ENCODE data around the gene DOCK7. TPM values are rescaled to one million over a fixed set of nuclear protein-coding genes. Genes with fewer than 3 reads are reported as not detected.
A peak's percentile ranks its signal among the peaks of the same experiment; 100 is the strongest.

Gene DOCK7
- total RNA-seq, 1 donor from 2014 or later, result 25.0 TPM

GRCh38 chr1:62444701-62445100, 243.5 kb downstream of the DOCK7 start:
- DNase-seq (ENCODE audit: low spot score), result no peak

- DNase-seq (ENCODE audit: low spot score), result no peak
These were observed 248.4 kb downstream of the DOCK7 start for GRCh38 chr1:62439652-62440371.

DNA sequence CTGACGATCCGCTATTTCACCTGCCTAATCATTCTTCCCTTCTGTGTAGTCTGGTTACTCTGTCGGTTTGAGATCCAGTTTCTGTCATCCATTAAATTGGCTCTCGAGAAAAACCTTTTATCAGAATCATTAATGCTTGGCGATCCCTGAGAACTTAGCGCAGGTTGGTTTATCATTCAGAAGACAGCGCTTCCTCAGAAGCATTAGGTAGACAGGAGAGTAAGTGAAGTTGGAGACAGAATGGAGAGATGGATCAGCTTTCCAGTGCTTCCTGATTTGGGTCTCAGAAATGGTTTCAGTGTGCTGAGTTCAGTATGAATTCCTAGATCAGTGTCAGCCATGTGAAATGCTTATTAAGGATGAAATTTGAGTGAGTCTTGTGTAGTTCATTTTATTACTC, 250.0 kb downstream of the DOCK7 start:
- DNase-seq (ENCODE audit: low spot score), result no peak

GRCh38 chr1:62437273-62437940, 250.8 kb downstream of the DOCK7 start:
- no peak for DNase-seq (ENCODE audit: low spot score)

DNA sequence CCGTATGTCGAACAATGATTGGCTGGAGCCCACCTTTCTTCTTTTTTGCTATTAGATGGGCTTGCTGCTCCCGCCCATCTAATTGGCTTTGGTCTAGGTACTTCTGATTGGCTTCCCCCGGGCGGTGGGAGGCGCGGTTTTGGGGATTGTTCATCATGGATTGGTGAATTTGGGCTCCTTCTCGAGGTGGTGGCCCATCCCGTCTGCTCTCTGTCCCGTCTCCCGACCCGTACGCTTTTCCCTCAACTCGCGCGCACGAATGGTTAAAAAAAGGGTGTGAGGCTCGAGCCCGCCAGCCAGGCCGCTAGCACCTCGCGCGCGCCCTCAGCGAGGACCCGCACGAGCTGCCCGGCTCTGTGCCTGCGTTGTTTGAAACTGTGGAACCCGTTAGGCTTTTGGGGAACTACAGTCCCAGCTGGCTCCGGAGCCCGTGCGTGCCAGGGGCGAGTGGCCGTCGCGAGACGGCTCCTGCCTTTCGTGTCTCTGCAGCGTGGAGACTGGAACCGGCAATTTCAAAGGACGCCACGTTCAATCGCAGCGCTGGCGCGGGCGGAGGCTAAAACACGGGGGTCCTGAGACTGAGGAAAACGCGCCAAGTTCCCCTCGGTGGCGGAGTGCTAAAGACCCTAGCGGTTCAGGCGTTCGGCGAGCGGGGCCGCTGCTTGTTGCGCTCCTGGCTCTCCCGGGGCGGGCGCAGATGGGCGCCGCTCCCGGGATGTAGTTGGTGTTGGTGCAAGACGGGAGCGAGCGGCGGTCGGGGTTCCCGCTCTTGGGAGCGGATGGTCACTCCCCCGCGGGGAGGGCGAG, 251.5 kb downstream of the DOCK7 start, which contains the start of gene USP1:
Gene USP1, plus strand, starts transcription at position 584 of the 807 bp plus-strand sequence. CDS start 2,819 bp downstream, outside the sequence.
- DNase-seq (ENCODE audit: low spot score), result no peak

- peak; percentile 98 for DNase-seq (ENCODE audit: low spot score)
These were observed 252.1 kb downstream of the DOCK7 start for GRCh38 chr1:62436039-62436465.

- no peak for DNase-seq (ENCODE audit: low spot score)
These were observed 252.8 kb downstream of the DOCK7 start for GRCh38 chr1:62435231-62436038.

DNA sequence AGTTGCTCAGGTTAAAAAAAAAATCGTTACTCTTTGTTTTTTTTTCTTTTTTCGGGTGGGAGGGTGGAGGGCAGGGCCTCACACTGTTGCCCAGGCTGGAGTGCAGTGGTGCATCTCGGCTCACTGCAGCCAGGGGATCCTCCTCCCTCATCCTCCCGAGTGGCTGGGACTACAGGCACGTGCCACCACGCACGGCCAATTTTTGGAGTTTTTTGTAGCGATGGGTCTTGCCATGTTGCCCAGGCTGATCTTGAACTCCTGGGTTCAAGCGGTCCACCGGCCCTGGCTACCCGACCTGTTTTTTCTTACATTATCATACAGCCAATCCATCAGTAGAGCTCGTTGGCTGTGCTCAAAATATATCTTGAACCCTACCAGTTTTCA, 253.6 kb downstream of the DOCK7 start:
- no peak for DNase-seq (ENCODE audit: low spot score)

- no peak for DNase-seq (ENCODE audit: low spot score)
These were observed 254.1 kb downstream of the DOCK7 start for GRCh38 chr1:62433861-62434617.

DNA sequence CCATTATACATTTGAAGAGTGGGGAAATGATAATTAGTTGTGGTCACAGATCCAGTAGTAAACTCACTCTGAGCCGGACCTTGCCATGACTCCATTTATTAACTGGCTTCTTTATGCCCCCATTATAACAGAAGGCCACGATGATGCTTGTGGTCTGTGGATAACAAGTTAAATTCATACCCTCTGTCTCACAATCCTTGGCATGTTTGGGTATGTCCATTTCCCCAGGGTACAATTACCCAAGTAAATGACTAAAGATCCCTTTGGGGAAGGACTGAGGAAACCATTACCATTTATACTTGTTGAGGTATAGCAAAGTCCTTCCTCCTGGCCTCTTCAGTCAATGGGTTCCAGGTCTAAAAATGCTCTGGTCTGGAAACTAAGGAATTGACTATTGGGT, 258.6 kb downstream of the DOCK7 start:
- DNase-seq (ENCODE audit: low spot score), result no peak

DNA sequence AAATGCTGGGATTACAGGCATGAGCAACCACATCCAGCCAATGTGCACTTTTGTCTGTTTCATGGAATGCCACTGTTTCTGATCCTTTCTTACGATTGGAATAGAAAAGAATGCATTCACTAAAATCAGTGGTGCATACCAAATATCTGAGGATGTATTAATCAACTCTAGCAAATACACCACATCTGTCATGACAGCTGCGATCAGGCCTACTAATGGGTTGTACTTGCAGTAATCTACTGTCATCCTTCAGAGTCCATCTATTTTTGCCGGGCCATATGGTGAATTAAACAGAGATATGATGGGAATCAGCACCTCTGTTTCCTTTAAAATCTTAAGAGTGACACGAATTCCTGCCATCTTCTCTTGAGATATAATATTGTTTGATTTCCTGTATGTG, 259.8 kb downstream of the DOCK7 start:
- DNase-seq (ENCODE audit: low spot score), result no peak

- DNase-seq (ENCODE audit: low spot score), result no peak
These were observed 261.4 kb downstream of the DOCK7 start for GRCh38 chr1:62426794-62427193.

DNA sequence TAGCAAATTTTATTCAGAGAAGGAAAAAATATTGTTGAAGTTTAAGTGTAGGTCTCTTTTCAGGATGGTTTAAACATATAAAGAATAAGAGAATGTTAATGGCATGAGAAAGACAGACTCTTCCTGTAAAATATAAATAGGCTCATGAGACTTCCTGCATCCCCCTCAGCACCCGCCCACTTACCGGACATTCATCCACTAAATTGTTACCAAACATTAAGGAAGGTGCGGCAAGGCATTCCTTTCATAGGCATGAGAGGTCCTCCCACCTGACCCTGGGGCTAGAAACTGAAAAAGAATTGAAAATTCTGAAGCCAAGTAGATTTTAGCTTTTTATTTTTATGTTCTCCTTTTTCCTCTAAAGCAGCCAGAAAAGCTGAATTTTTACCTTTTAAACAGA, 261.9 kb downstream of the DOCK7 start:
- no peak for DNase-seq (ENCODE audit: low spot score)

DNA sequence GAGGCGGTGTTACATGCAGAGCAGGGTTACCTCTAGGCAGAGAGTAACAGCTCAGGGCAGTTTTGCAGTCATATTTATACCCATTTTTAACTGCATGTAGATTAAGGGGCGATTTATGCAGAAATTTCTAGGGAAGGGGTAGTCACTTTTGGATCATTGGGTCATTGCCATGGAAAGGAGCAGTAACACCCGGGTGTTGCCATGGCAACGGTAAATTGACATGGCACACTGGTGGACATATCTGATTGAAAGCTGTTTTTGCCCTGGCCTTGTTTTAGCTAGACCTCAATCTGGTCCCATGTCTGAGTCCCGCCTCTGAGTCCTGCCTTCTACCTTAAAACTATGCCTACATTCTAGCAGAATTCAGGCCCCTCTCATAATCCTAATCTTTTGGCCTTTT, 263.1 kb downstream of the DOCK7 start:
- no peak for DNase-seq (ENCODE audit: low spot score)

GRCh38 chr1:62424411-62424810, 263.8 kb downstream of the DOCK7 start:
- no peak for DNase-seq (ENCODE audit: low spot score)

GRCh38 chr1:62423580-62424242, 264.5 kb downstream of the DOCK7 start:
- DNase-seq (ENCODE audit: low spot score), result no peak

- DNase-seq (ENCODE audit: low spot score), result no peak
These were observed 268.0 kb downstream of the DOCK7 start for GRCh38 chr1:62420214-62420613.

- no peak for DNase-seq (ENCODE audit: low spot score)
These were observed 270.7 kb downstream of the DOCK7 start for GRCh38 chr1:62417351-62417999.

DNA sequence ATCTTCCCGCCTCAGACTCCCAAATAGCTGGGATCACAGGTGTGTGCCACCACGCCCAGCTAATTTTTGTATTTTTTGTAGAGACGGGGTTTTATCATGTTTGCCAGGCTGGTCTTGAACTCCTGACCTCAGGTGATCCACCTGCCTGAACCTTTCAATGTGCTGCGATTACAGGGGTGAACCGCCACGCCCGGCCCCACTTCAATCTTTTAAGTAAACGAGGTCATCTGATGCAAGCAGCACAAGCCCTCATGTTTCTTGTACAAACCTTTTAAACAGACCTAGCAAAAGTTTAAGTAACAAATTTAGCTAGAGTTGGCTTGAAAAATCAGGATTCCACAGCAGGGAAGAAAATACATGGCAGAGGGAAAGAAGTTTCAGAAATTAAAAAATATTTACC, 272.5 kb downstream of the DOCK7 start:
- DNase-seq (ENCODE audit: low spot score), result no peak

Measured in mucosa of gallbladder (tissue), 1 donor.